Measurements from ENCODE around the gene IL12RB1. TPM values are rescaled to one million over a fixed set of nuclear protein-coding genes. Genes with fewer than 3 reads are reported as not detected.

The IL12RB1 gene
- total and polyA plus RNA-seq, 10 of the 15 experiments (the other 5 are each of a cell fraction or from before 2014, with no cell fraction given), result 2.8 to 29.9 (median 17.6) TPM

GRCh38 chr19:18086590-18087138 lies at the start of gene IL12RB1 (continued):
- TF ChIP-seq SIX5 (IDR thresholded peaks at IDR 0.05; ENCODE audit: low read depth, low read length, severe bottlenecking), result no peak
- no peak for TF ChIP-seq CHD1 (IDR thresholded peaks at IDR 0.05; ENCODE audit: low read depth, low read length)
- peak; percentile 82 for TF ChIP-seq RELB (IDR thresholded peaks at IDR 0.05; ENCODE audit: low read depth)
- peak; percentile 57; the same call in 1 of the 2 replicates for TF ChIP-seq SMAD5 (IDR thresholded peaks at IDR 0.05; ENCODE audit: low read depth)
- no peak for TF ChIP-seq NR2C2 (IDR thresholded peaks at IDR 0.05; ENCODE audit: borderline replicate concordance, control insufficient read depth, insufficient read length, low read depth)
- peak; percentile 89; the same call in 1 of the 2 replicates for TF ChIP-seq SMARCA5 (IDR thresholded peaks at IDR 0.05)
- no peak for TF ChIP-seq SUZ12 (IDR thresholded peaks at IDR 0.05; ENCODE audit: unreplicated experiment)
- peak; percentile 26 for TF ChIP-seq SP1 (IDR thresholded peaks at IDR 0.05; ENCODE audit: low read depth, low read length)
- 0 out of 2 replicates have a peak, but pooled peaks have one; percentile 49 for TF ChIP-seq RCOR1 (conservative IDR thresholded peaks at IDR 0.05; ENCODE audit: low read depth, low read length)
- peak; percentile 54; the same call in 1 of the 2 replicates for TF ChIP-seq TAF1 (IDR thresholded peaks at IDR 0.05; ENCODE audit: borderline replicate concordance, low read depth, low read length)
- TF ChIP-seq IKZF1 (conservative IDR thresholded peaks at IDR 0.05), result peak; percentile 90
- no peak for TF ChIP-seq CBX3 (IDR thresholded peaks at IDR 0.05; ENCODE audit: borderline replicate concordance, low read depth)
- TF ChIP-seq PAX8 (IDR thresholded peaks at IDR 0.05), result no peak
- peak; percentile 34; the same call in 1 of the 2 replicates for TF ChIP-seq BCL11A (IDR thresholded peaks at IDR 0.05; ENCODE audit: low read depth, low read length)
- no peak for TF ChIP-seq ATF3 (IDR thresholded peaks at IDR 0.05; ENCODE audit: borderline replicate concordance, extremely low read depth, low read depth, low read length)
- TF ChIP-seq RB1 (IDR thresholded peaks at IDR 0.05; ENCODE audit: borderline replicate concordance), result no peak
- TF ChIP-seq KLF5 (IDR thresholded peaks at IDR 0.05; ENCODE audit: partially characterized antibody), result peak; percentile 28
- TF ChIP-seq BMI1 (IDR thresholded peaks at IDR 0.05; ENCODE audit: borderline replicate concordance), result no peak
- TF ChIP-seq FOXK2 (IDR thresholded peaks at IDR 0.05), result no peak
- TF ChIP-seq NFYA (IDR thresholded peaks at IDR 0.05; ENCODE audit: borderline replicate concordance, low read depth, low read length), result no peak
- peak; percentile 22 for TF ChIP-seq BCL3 (IDR thresholded peaks at IDR 0.05; ENCODE audit: borderline replicate concordance, insufficient read depth, low read depth, low read length, poor library complexity, severe bottlenecking)
- TF ChIP-seq YY1 (IDR thresholded peaks at IDR 0.05; ENCODE audit: low read depth, low read length), result peak; percentile 46
- no peak for TF ChIP-seq RELA (IDR thresholded peaks at IDR 0.05; ENCODE audit: borderline replicate concordance, partially characterized antibody)
- no peak for TF ChIP-seq ZNF274 (IDR thresholded peaks at IDR 0.05; ENCODE audit: insufficient read depth, insufficient read length)
- TF ChIP-seq ZNF384 (IDR thresholded peaks at IDR 0.05; ENCODE audit: borderline replicate concordance, low read depth, low read length), result peak; percentile 71
- peak; percentile 76; the same call in 1 of the 2 replicates for TF ChIP-seq MTA3 (IDR thresholded peaks at IDR 0.05; ENCODE audit: borderline replicate concordance, low read length)
- peak; percentile 92 for TF ChIP-seq JUNB (IDR thresholded peaks at IDR 0.05)
- TF ChIP-seq EGR1 (IDR thresholded peaks at IDR 0.05; ENCODE audit: borderline replicate concordance in 1 of 2, low read depth in 2 of 2, low read length in 2 of 2), result no peak
- no peak for TF ChIP-seq IRF3 (IDR thresholded peaks at IDR 0.05)

Data from GM12878 (cell line).